Uterus (tissue), 2 donors: ENCODE measurements around the gene SLC17A2.

Experiments
- POLR2A ChIP-seq, 2 donors: fragments of 450-650 bp; IDR thresholded peaks; one replicate each; pipeline ENCODE4 v1.6.1; 2016; ENCODE audit warnings: antibody characterized with exemption in 2 of 2, mild to moderate bottlenecking in 1 of 2, moderate library complexity in 1 of 2
- TF ChIP-seq, protein P1 (sequence below), 4 experiments: fragments of 200-600 bp in 2 of 4; fragments of 450-650 bp in 2 of 4; sonication (generic) in 2 of 4; IDR thresholded peaks; one replicate each; pipeline ENCODE4 v1.5.1; 2016 to 2019; ENCODE audit warnings: antibody characterized with exemption in 4 of 4, mild to moderate bottlenecking in 2 of 4, moderate library complexity in 1 of 4

DNA sequence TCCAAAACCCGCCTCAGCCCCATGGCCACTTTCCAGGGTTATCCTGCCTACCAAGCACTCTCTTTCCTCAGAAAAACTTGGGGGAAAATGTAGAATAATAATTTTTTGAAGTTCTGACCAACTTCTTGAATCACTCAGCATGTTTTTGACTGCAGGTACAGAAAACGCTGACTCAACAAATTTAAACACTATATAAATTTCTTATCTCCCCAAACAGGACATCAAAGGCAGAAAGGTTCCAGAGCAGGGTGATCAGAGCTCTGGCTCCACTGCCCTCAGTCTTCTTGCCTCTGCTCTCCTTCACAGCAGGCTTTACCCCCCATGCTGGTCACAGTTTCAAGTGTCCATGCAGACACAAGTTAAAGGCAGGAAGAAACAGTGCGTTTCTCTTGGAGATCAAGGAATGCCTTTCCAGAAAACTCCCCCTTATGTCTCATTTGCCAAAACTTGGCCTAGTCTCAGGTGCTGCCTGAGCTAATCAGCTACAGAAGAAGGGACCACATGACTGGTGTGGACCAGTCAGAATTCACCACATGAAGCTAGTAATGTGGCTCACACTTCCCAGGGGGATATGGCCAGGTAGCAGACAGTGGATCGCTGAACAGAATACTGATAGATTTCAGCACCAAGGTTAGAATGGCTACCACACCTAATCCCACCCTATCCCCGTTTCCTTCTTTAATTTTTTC lies 32.1 kb downstream of the SLC17A2 start:
- TF ChIP-seq, protein P1, sequence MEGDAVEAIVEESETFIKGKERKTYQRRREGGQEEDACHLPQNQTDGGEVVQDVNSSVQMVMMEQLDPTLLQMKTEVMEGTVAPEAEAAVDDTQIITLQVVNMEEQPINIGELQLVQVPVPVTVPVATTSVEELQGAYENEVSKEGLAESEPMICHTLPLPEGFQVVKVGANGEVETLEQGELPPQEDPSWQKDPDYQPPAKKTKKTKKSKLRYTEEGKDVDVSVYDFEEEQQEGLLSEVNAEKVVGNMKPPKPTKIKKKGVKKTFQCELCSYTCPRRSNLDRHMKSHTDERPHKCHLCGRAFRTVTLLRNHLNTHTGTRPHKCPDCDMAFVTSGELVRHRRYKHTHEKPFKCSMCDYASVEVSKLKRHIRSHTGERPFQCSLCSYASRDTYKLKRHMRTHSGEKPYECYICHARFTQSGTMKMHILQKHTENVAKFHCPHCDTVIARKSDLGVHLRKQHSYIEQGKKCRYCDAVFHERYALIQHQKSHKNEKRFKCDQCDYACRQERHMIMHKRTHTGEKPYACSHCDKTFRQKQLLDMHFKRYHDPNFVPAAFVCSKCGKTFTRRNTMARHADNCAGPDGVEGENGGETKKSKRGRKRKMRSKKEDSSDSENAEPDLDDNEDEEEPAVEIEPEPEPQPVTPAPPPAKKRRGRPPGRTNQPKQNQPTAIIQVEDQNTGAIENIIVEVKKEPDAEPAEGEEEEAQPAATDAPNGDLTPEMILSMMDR (IDR thresholded peaks at IDR 0.05) = no peak
- TF ChIP-seq POLR2A (IDR thresholded peaks at IDR 0.05) = no peak
